K562 (cell line): ENCODE results near the gene LZTR1. TPM values are rescaled to one million over a fixed set of nuclear protein-coding genes. Genes with fewer than 3 reads are reported as not detected.

Source experiments
- CHCHD3 ChIP-seq: fragments of 250-450 bp; sonication (Bioruptor Pico); IDR thresholded peaks from 2 replicates; pipeline ENCODE4 v2.1.2; 2022; ENCODE audit warnings: mild to moderate bottlenecking
- HBP1 ChIP-seq: fragments of 450-650 bp; formaldehyde crosslinking; IDR thresholded peaks from 2 replicates; pipeline ENCODE4 v1.4.0; 2022; ENCODE audit warnings: missing genetic modification characterization
- HINFP ChIP-seq: fragments of 450-650 bp; conservative IDR thresholded peaks from 2 replicates; pipeline ENCODE4 v1.6.1; 2016; ENCODE audit warnings: missing genetic modification characterization, low read depth, mild to moderate bottlenecking, control low read depth, missing compliant biosample characterization
- ILK ChIP-seq: fragments of 450-650 bp; IDR thresholded peaks from 2 replicates; pipeline ENCODE4 v1.6.1; 2016; ENCODE audit warnings: missing genetic modification characterization, low read depth, mild to moderate bottlenecking, missing compliant biosample characterization, moderate library complexity, borderline replicate concordance
- KDM5B ChIP-seq: fragments of 200-600 bp; sonication (generic); IDR thresholded peaks from 2 replicates; pipeline ENCODE4 v1.6.1; 2012; ENCODE audit warnings: low read depth, mild to moderate bottlenecking, moderate library complexity, low read length, control low read depth, inconsistent platforms; ENCODE audit not compliant: insufficient replicate concordance
- MYC ChIP-seq, 2 experiments: fragments of 250-450 bp in 1 of 2; sonication (Bioruptor Pico) in 1 of 2; IDR thresholded peaks; 2 replicates each; pipeline versions ENCODE4 v1.5.1 to v1.6.1; 2012 to 2021; ENCODE audit warnings: low read depth in 2 of 2, borderline replicate concordance in 1 of 2, improper control_type of control experiment in 1 of 2, low read length in 1 of 2, mild to moderate bottlenecking in 1 of 2, moderate library complexity in 1 of 2
- NCOA2 ChIP-seq, 2 experiments: fragments of 450-650 bp; IDR thresholded peaks; 2 replicates each; pipeline ENCODE4 v1.6.1; 2018; ENCODE audit warnings: mild to moderate bottlenecking in 2 of 2, moderate library complexity in 1 of 2; ENCODE audit not compliant: partially characterized antibody in 2 of 2
- RAD51 ChIP-seq: fragments of 450-650 bp; IDR thresholded peaks from 2 replicates; pipeline ENCODE4 v1.7.1; 2016; ENCODE audit warnings: low read depth, mild to moderate bottlenecking, borderline replicate concordance
- SRSF9 ChIP-seq: fragments of 200-400 bp; formaldehyde crosslinking; IDR thresholded peaks from 2 replicates; pipeline ENCODE4 v1.6.1; 2017; ENCODE audit warnings: low read depth, low read length, borderline replicate concordance
- STAT5A ChIP-seq: IDR thresholded peaks from 2 replicates; pipeline ENCODE4 v1.6.1; 2012; ENCODE audit warnings: low read length, inconsistent platforms, borderline replicate concordance
- TCF7 ChIP-seq: sonication (generic); IDR thresholded peaks from 2 replicates; pipeline ENCODE4 v1.6.1; 2016; ENCODE audit warnings: antibody characterized with exemption, borderline replicate concordance
- THRA ChIP-seq: fragments of 450-650 bp; IDR thresholded peaks from 2 replicates; pipeline ENCODE4 v1.6.1; 2017; ENCODE audit warnings: mild to moderate bottlenecking, moderate library complexity
- ZNF263 ChIP-seq: sonication (generic); formaldehyde crosslinking; IDR thresholded peaks from 2 replicates; pipeline ENCODE4 v1.8.0; 2022; ENCODE audit warnings: mild to moderate bottlenecking, missing genetic modification reagents, borderline replicate concordance
- ZNF384 ChIP-seq: IDR thresholded peaks from 2 replicates; pipeline ENCODE4 v1.6.1; 2012; ENCODE audit warnings: low read depth, low read length, improper control_type of control experiment
- ZNF696 ChIP-seq: fragments of 250-450 bp; sonication (Bioruptor Pico); conservative IDR thresholded peaks from 2 replicates; pipeline ENCODE4 v1.4.0; 2020; ENCODE audit warnings: mild to moderate bottlenecking, moderate library complexity
- ZNF75A ChIP-seq: fragments of 450-650 bp; formaldehyde crosslinking; IDR thresholded peaks from 2 replicates; pipeline ENCODE4 v1.4.0; 2020; ENCODE audit warnings: mild to moderate bottlenecking
- polyA plus RNA-seq, 8 experiments: library from polyadenylated mRNA; depleted of rRNA in 4 of 8; stranded (reverse) in 5 of 8; unstranded in 3 of 8; fragments of >200 nt; fragmentation: Nextera tagmentation in 2 of 8; fragmentation: Illumina TruSeq in 1 of 8; extraction: Ambion mirVana in 2 of 8; extraction: Trizol in 1 of 8; gene quantifications; 2 replicates each; pipeline versions ENCODE4 v1.2.1 to v1.2.3, GENCODE V29; 2011 to 2014; ENCODE audit warnings: inconsistent platforms in 1 of 8, missing spikeins in 1 of 8
- total RNA-seq, 7 experiments: library from RNA; depleted of rRNA in 6 of 7; stranded (reverse); fragments of >200 nt in 6 of 7; fragmentation: Illumina TruSeq in 2 of 7; extraction: Trizol in 2 of 7; gene quantifications; 2 replicates each; pipeline versions ENCODE4 v1.2.1 to v1.2.3, GENCODE V29; 2011 to 2021; ENCODE audit warnings: low replicate concordance in 1 of 7
- TF ChIP-seq, protein P1 (sequence below): sonication (generic); formaldehyde crosslinking; IDR thresholded peaks from 2 replicates; pipeline ENCODE4 v1.4.0; 2020; ENCODE audit warnings: mild to moderate bottlenecking, missing genetic modification reagents
- TF ChIP-seq, protein P2 (sequence below): fragments of 250-450 bp; sonication (Bioruptor Pico); IDR thresholded peaks from 2 replicates; pipeline ENCODE4 v1.5.0; 2020; ENCODE audit warnings: mild to moderate bottlenecking, borderline replicate concordance

Gene LZTR1
- total and polyA plus RNA-seq, 9 of the 15 experiments (the other 6 are each of a cell fraction or from before 2014, with no cell fraction given), result 2.2 to 135 (median 63.0) TPM

DNA sequence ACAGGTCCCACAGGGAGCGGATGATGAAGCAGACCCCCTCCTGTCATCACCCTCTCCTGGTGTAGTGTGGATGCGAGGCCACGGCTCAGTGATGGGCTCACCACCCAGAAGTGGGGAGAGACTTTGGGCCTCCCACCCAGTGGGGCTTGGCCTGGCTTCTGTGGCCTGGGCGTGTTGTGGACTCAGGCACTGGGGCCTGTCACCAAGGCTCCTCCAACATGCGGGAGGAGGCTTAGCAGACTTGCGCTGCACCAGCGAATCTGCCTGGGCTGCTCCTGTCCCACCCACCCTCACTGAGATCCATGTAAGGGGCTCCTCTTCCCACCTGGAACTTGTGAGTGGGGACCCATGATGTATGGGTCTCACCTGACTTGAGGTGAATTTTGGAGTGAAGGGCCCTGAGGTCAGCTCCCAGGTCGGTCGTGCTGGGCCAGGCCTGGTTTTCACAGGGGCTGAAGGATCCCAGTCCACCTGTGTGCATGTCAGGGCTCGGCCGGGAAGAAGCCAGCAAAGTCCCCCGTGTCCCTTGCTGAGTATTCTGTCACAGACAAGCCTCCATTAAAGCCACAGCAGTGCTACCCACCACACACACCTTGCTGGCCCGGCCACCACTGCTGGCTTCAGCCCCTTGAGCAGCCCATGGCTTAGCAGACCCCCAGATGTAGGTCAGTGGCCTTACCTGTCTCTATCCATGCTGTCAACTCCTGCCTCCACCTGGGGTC is 15.6 kb downstream of the LZTR1 start (continued):
- no peak for TF ChIP-seq NCOA2 (IDR thresholded peaks at IDR 0.05; ENCODE audit: partially characterized antibody in 2 of 2)
- no peak for TF ChIP-seq THRA
- TF ChIP-seq HINFP (tag), result no peak
- no peak for TF ChIP-seq STAT5A
- TF ChIP-seq ILK (tag), result no peak
- no peak for TF ChIP-seq MYC (IDR thresholded peaks at IDR 0.05; ENCODE audit: low read depth, low read length)
- peak; percentile 58 for TF ChIP-seq MYC (CRISPR knock-in tag; IDR thresholded peaks at IDR 0.05; ENCODE audit: borderline replicate concordance, low read depth)
- TF ChIP-seq KDM5B, result no peak
- 0 out of 2 replicates have a peak, but pooled peaks have one; percentile 39 for TF ChIP-seq ZNF75A (CRISPR knock-in tag)
- no peak for TF ChIP-seq TCF7
- TF ChIP-seq RAD51, result no peak
- TF ChIP-seq, protein P1, sequence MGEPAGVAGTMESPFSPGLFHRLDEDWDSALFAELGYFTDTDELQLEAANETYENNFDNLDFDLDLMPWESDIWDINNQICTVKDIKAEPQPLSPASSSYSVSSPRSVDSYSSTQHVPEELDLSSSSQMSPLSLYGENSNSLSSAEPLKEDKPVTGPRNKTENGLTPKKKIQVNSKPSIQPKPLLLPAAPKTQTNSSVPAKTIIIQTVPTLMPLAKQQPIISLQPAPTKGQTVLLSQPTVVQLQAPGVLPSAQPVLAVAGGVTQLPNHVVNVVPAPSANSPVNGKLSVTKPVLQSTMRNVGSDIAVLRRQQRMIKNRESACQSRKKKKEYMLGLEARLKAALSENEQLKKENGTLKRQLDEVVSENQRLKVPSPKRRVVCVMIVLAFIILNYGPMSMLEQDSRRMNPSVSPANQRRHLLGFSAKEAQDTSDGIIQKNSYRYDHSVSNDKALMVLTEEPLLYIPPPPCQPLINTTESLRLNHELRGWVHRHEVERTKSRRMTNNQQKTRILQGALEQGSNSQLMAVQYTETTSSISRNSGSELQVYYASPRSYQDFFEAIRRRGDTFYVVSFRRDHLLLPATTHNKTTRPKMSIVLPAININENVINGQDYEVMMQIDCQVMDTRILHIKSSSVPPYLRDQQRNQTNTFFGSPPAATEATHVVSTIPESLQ (CRISPR knock-in tag), result no peak
- TF ChIP-seq SRSF9, result no peak
- TF ChIP-seq ZNF384, result no peak
- TF ChIP-seq, protein P2, sequence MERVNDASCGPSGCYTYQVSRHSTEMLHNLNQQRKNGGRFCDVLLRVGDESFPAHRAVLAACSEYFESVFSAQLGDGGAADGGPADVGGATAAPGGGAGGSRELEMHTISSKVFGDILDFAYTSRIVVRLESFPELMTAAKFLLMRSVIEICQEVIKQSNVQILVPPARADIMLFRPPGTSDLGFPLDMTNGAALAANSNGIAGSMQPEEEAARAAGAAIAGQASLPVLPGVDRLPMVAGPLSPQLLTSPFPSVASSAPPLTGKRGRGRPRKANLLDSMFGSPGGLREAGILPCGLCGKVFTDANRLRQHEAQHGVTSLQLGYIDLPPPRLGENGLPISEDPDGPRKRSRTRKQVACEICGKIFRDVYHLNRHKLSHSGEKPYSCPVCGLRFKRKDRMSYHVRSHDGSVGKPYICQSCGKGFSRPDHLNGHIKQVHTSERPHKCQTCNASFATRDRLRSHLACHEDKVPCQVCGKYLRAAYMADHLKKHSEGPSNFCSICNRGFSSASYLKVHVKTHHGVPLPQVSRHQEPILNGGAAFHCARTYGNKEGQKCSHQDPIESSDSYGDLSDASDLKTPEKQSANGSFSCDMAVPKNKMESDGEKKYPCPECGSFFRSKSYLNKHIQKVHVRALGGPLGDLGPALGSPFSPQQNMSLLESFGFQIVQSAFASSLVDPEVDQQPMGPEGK (CRISPR knock-in tag), result no peak
- TF ChIP-seq HBP1 (CRISPR knock-in tag), result peak; percentile 36; the same call in 1 of the 2 replicates
- 0 out of 2 replicates have a peak, but pooled peaks have one; percentile 32 for TF ChIP-seq ZNF696
- no peak for TF ChIP-seq ZNF263 (CRISPR knock-in tag)
- peak; percentile 59; the same call in 1 of the 2 replicates for TF ChIP-seq CHCHD3 (CRISPR knock-in tag)
